ENCODE measurements around the gene EIF4H.

Gene EIF4H

DNA sequence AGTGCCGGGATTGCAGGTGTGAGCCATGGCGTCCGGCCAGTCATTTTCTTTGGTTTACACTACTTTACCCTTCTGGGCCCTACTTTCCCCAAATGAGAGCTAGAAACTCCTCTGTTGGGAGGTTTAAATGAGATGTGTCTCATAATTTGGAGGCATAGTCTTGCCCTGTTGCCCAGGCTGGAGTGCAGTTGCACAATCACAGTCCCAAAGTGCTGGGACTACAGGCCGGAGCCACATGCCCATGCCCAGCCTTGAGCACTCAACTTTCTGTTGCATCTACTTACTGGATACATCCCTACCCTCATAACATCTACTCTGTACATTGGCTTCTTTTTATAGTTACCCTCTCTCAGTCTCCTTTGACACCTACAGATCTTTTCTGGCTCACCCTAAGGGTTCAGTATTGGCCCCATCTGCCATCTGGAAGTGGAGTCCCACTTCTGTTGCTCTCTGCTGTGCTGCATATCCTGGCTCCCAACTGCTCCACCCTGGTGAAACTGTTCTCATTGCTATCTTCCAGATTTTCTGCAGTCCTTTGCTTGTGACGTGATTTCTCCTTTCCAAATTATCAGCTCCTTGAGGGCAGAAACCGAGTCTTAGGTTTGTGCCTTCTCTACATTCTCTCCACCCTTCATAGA, 8.4 kb downstream of the EIF4H start:
- Mint-ChIP-seq H3K27me3 (ENCODE audit: low read depth) (no peaks in the 10 kb centered on the region), H3K36me3 (ENCODE audit: low read depth) (peaks cover 30% of the 10 kb centered on the region), H3K9me3 (no peaks in the 10 kb centered on the region), H3K4me1 (peaks cover 32% of the 10 kb centered on the region), H3K27ac (peak overlapping the region in 2 of 3 experiments; percentile 8 to 37), H3K4me3 (no peak overlapping the region)
- no peak for TF ChIP-seq CTCF (IDR thresholded peaks at IDR 0.05; ENCODE audit: unreplicated experiment in 3 of 3)

GRCh38 chr7:74183142-74183541, 9.0 kb downstream of the EIF4H start:
- no peaks in the 10 kb centered on the region for H3K9me3 Mint-ChIP-seq
- H3K27ac Mint-ChIP-seq: no peak overlapping the region
- TF ChIP-seq CTCF (IDR thresholded peaks at IDR 0.05; ENCODE audit: unreplicated experiment in 3 of 3): no peak
- peaks cover 26% of the 10 kb centered on the region for H3K4me1 Mint-ChIP-seq
- no peak overlapping the region for H3K4me3 Mint-ChIP-seq
- no peaks in the 10 kb centered on the region for H3K27me3 Mint-ChIP-seq (ENCODE audit: low read depth)
- H3K36me3 Mint-ChIP-seq (ENCODE audit: low read depth): peaks cover 31% of the 10 kb centered on the region

- Mint-ChIP-seq H3K9me3 (no peaks in the 10 kb centered on the region), H3K27me3 (ENCODE audit: low read depth) (no peaks in the 10 kb centered on the region), H3K36me3 (ENCODE audit: low read depth) (peaks cover 35% of the 10 kb centered on the region), H3K27ac (no peak overlapping the region), H3K4me3 (no peak overlapping the region), H3K4me1 (peaks cover 22% of the 10 kb centered on the region)
- TF ChIP-seq CTCF (IDR thresholded peaks at IDR 0.05; ENCODE audit: unreplicated experiment in 3 of 3): peak in 1 of 3 experiments; percentile 16
These were observed 9.7 kb downstream of the EIF4H start for GRCh38 chr7:74183653-74184450.

DNA sequence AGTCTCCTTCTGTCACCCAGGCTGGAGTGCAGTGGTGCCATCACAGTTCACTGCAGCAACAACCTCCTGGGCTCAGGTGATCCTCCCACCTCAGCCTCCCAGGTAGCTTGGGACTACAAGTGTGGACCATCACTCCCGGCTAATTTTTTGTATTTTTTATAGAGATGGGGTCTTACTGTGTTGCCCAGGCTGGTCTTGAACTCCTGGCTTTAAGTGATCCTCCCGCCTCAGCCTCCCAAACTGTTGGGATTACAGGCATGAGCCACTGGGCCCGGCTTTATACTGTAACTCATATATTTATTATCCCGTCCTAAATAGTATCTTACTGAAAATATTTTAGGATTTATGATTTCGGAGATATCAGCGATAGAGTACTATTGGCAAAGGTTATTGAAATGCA, 10.9 kb downstream of the EIF4H start:
- Mint-ChIP-seq H3K27ac (no peak overlapping the region), H3K9me3 (no peaks in the 10 kb centered on the region), H3K36me3 (ENCODE audit: low read depth) (peaks cover 43% of the 10 kb centered on the region), H3K4me3 (no peak overlapping the region), H3K27me3 (ENCODE audit: low read depth) (no peaks in the 10 kb centered on the region), H3K4me1 (peaks cover 19% of the 10 kb centered on the region)
- no peak for TF ChIP-seq CTCF (IDR thresholded peaks at IDR 0.05; ENCODE audit: unreplicated experiment in 3 of 3)

- Mint-ChIP-seq H3K27me3 (ENCODE audit: low read depth) (no peaks in the 10 kb centered on the region), H3K4me3 (no peak overlapping the region), H3K9me3 (no peaks in the 10 kb centered on the region), H3K36me3 (ENCODE audit: low read depth) (peaks cover 49% of the 10 kb centered on the region), H3K4me1 (peaks cover 19% of the 10 kb centered on the region), H3K27ac (no peak overlapping the region)
- TF ChIP-seq CTCF (IDR thresholded peaks at IDR 0.05; ENCODE audit: unreplicated experiment in 3 of 3): no peak
These were observed 11.5 kb downstream of the EIF4H start for GRCh38 chr7:74185636-74186035.
